Common myeloid progenitor, CD34-positive (primary cell): ENCODE data around the gene SOCS7.
A peak's percentile ranks its signal among the peaks of the same experiment; 100 is the strongest.

Source experiments
- CTCF ChIA-PET: fragments of 350-600 bp; sonication (Branson Sonifier 250); formaldehyde crosslinking; loops from one replicate; lab custom pipeline; 2021; ENCODE audit warnings: antibody characterized with exemption; lab: Charles Lee
- POLR2A ChIA-PET: fragments of 350-600 bp; sonication (Branson Sonifier 250); formaldehyde crosslinking; loops from one replicate; lab custom pipeline; 2021; ENCODE audit warnings: antibody characterized with exemption; lab: Charles Lee
- DNase-seq, 3 donors: peaks; one replicate each; pipeline versions ENCODE4 v3.0.0 to v3.0.0-alpha.2; 2013
- H3K27ac ChIP-seq, 2 experiments: 1 replicate in 1 of 2; 2 replicates in 1 of 2; pipeline ENCODE4 v1.7.0; 2013; ENCODE audit warnings: inconsistent platforms in 2 of 2, low read length in 2 of 2, mild to moderate bottlenecking in 2 of 2, low read depth in 1 of 2, moderate library complexity in 1 of 2; ENCODE audit not compliant: severe bottlenecking in 2 of 2, insufficient read depth in 1 of 2, poor library complexity in 1 of 2
- H3K27me3 ChIP-seq, 5 experiments: replicated peaks in 2 of 5; 1 replicate in 3 of 5; 2 replicates in 2 of 5; pipeline versions ENCODE4 v1.6.1 to v1.7.0; 2013; ENCODE audit warnings: low read length in 4 of 5, mild to moderate bottlenecking in 2 of 5, moderate library complexity in 2 of 5, inconsistent platforms in 1 of 5; ENCODE audit not compliant: insufficient read depth in 5 of 5, control insufficient read depth in 4 of 5
- H3K36me3 ChIP-seq, 4 experiments: 1 replicate in 2 of 4; 2 replicates in 2 of 4; pipeline versions ENCODE4 v1.6.1 to v1.7.0; 2013; ENCODE audit warnings: low read length in 3 of 4, control low read depth in 1 of 4, mild to moderate bottlenecking in 1 of 4; ENCODE audit not compliant: control insufficient read depth in 4 of 4, insufficient read depth in 4 of 4
- H3K4me1 ChIP-seq, 4 experiments: 1 replicate in 3 of 4; 2 replicates in 1 of 4; pipeline versions ENCODE4 v1.6.1 to v1.7.1; 2013; ENCODE audit warnings: low read length in 3 of 4, mild to moderate bottlenecking in 3 of 4, control low read depth in 1 of 4, inconsistent platforms in 1 of 4, moderate library complexity in 1 of 4; ENCODE audit not compliant: control insufficient read depth in 4 of 4, insufficient read depth in 4 of 4; ENCODE audit errors: control extremely low read depth in 1 of 4
- H3K4me3 ChIP-seq, 7 experiments: 1 replicate in 4 of 7; 2 replicates in 3 of 7; pipeline versions ENCODE4 v1.5.1 to v1.7.0; 2013; ENCODE audit warnings: mild to moderate bottlenecking in 7 of 7, low read length in 6 of 7, moderate library complexity in 6 of 7, inconsistent platforms in 2 of 7, low read depth in 2 of 7, control low read depth in 1 of 7; ENCODE audit not compliant: insufficient read depth in 4 of 7, control insufficient read depth in 1 of 7; ENCODE audit errors: extremely low read depth in 1 of 7
- H3K9me3 ChIP-seq, 5 experiments: 1 replicate in 4 of 5; 2 replicates in 1 of 5; pipeline versions ENCODE4 v1.6.1 to v1.7.1; 2013; ENCODE audit warnings: low read length in 4 of 5, mild to moderate bottlenecking in 2 of 5, inconsistent platforms in 1 of 5, low read depth in 1 of 5, moderate library complexity in 1 of 5; ENCODE audit not compliant: control insufficient read depth in 4 of 5, insufficient read depth in 2 of 5; ENCODE audit errors: control extremely low read depth in 1 of 5
- WGBS: methylation state at CpG from one replicate; pipeline ENCODE4 v1.1.5; 2013; ENCODE audit not compliant: insufficient coverage; 5-methylcytosine and 5-hydroxymethylcytosine counted together

The SOCS7 gene

DNA sequence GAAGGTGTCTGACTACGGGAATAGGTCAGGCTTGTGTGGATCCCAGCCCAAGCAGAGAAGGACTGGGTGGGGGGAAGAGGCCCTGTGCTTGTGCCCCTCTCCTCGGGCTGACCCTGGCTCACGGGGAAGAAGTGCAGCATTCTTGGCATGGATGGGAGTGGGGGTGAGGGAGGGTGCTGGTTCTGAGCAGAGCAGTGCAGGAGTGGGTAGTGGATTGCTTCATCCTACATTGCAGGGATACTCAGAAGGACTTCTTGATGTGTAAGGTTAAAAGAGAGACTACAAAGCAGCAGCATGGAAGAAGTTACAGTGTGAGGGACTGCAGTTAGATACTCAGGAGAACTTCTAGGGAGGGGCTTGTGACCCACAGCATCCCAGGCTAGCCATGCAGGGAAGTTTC, 78.7 kb downstream of the SOCS7 start:
- CTCF ChIA-PET, result interaction anchor here (1.2 to 3.2 kb wide), 2 partner anchors 10 to 12 kb away, joined by 3 to 23 read pairs; no protein-coding TSS in a partner anchor

DNA sequence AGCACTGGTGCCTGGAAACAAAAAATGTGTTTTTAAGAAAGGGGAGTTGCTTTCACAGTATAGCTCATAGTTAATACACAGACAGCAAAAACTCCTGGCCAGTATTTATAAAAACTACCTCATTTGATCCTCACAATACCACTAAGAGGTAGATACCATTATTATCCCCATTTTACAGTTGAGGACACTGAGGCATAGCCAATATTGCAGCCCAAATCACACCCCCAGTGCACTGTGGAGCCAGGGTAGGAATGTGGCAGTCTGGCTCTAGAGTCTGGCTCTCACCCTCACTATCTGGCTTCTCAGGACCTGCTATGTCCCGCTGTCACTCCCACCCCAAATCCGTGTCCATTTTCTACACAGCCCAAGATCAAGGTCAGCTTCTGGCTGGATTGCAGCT, 79.2 kb downstream of the SOCS7 start:
- POLR2A ChIA-PET, result no interaction called here
- CTCF ChIA-PET, result interaction anchor here (3.2 kb wide), 1 partner anchor 11 kb away, joined by 23 read pairs; no protein-coding TSS in a partner anchor

More for the DNA sequence above, 78.7 kb downstream of the SOCS7 start:
- POLR2A ChIA-PET, result no interaction called here
- no peak for DNase-seq
- 80% methylated on average over 2 of the region's 3 CpGs for WGBS
- Histone ChIP-seq H3K4me1 (peaks cover 3 to 43% (median 41%) of the 10 kb centered on the region in 4 experiments), H3K9me3 (no peaks in the 10 kb centered on the region), H3K36me3 (peaks cover 0 to 1% (median 0%) of the 10 kb centered on the region in 4 experiments), H3K27ac (no peak overlapping the region), H3K27me3 (no peaks in the 10 kb centered on the region), H3K4me3 (peak overlapping the region in 2 of 7 experiments; percentile 1 to 85)

DNA sequence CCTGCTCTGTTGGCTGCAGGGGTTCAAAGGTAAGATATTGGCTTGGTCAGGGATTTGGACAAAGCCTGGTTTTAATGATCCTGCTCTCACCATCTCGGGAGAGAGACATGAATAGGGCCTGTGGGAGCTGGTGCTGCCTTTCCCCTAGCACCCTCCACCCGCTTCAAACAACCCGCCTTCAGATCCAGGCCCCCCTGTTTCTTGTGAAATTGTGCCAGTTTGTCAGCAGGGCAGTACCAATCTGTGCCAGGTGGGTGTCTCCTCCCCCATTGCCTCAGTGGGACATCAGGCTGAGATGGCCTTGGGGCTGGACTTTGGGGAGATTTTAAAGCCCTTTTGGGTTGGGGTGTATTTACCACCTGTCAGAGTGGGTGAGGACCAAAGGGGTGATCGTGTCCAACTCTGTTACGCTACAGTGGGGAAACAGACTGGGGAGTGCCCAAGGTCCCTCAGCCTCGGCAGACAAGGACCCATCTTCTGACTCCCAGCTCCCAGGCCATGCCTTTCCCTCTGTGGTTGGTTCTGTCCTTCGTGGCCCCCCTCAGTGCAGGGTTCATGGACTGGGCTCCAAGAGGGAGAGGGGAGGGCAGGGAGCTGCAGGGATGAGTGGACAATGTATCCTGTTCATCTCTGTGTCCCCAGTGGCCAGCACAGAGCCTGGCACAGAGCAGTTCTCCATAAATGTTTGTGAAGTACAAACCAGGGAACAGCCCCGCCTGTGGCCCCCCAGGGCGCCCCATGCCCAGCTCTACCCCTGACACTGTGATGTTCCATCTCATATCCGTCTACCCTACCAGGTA, 79.9 kb downstream of the SOCS7 start:
- no peak overlapping the region for H3K4me3 ChIP-seq
- no peaks in the 10 kb centered on the region for H3K27me3 ChIP-seq
- H3K4me1 ChIP-seq, result peaks cover 3 to 32% (median 31%) of the 10 kb centered on the region in 4 experiments
- H3K36me3 ChIP-seq, result peaks cover 0 to 1% (median 0%) of the 10 kb centered on the region in 4 experiments
- no peak overlapping the region for H3K27ac ChIP-seq
- POLR2A ChIA-PET, result interaction anchor here (1.2 kb wide), 1 partner anchor 21 kb away, joined by 5 read pairs; no protein-coding TSS in a partner anchor
- CTCF ChIA-PET, result interaction anchor here (1.6 to 3.2 kb wide), 2 partner anchors 8 to 11 kb away, joined by 8 to 23 read pairs; no protein-coding TSS in a partner anchor
- H3K9me3 ChIP-seq, result no peaks in the 10 kb centered on the region
- no peak for DNase-seq
- 98% methylated on average over 8 of the region's 10 CpGs for whole genome bisulfite sequencing

More for the DNA sequence above, 79.2 kb downstream of the SOCS7 start:
- Histone ChIP-seq H3K27me3 (no peaks in the 10 kb centered on the region), H3K9me3 (no peaks in the 10 kb centered on the region), H3K4me1 (peaks cover 3 to 38% (median 36%) of the 10 kb centered on the region in 4 experiments), H3K27ac (no peak overlapping the region), H3K4me3 (no peak overlapping the region), H3K36me3 (peaks cover 0 to 1% (median 0%) of the 10 kb centered on the region in 4 experiments)
- no peak for DNase-seq
- WGBS, result 100% methylated on average over 2 of the region's 2 CpGs

DNA sequence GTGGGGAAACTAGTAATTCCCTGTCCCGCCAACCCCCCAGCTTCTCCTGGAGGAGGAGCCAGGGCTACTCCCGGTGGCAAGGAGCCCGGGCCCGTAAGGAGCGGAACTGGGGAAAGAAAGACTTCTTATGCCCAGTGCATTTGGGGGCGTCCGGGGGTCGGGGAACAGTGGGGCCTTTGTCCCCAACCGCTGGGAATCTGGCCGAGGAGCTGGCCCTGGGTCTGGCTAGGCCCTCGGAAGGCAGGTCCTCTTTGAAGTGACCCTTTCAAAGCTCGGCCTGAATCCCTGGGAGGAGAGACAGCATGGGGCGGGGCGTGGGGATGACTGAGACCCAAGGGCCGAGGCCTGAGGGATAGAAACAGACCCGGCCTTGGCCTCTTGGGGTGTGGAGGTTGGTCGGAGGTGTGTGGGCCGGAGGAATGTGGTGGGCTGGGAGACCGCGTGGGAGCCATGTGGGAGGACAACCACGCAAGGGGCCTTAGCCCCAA, 82.6 kb downstream of the SOCS7 start:
- Histone ChIP-seq H3K27ac (no peak overlapping the region), H3K4me3 (no peak overlapping the region)
- CTCF ChIA-PET, result interaction anchor here (0.6 to 1.2 kb wide), 5 partner anchors 10 to 148 kb away, joined by 3 to 10 read pairs (median 3); no protein-coding TSS in a partner anchor

DNA sequence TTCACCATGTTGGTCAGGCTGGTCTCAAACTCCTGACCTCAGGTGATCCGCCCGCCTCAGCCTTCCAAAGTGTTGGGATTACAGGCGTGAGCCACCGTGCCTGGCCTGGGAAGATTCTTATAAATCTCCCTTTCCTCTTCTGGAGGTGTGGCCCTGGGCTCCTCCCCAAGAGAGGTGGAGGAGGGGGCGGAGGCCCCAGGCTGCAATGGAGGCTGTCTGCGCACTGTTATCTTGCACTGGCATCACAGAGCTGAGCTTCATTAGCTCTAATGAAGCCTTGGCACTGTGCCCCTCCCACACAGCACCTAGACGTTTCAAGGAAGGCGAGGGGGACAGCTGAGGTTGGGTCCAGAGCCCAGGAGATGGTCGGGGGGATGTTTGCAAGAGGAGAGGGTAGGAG, 84.2 kb downstream of the SOCS7 start:
- ChIA-PET CTCF (interaction anchor here (2.2 kb wide), 1 partner anchor 9 kb away, joined by 6 read pairs; no protein-coding TSS in a partner anchor), POLR2A (no interaction called here)
- peaks cover 0 to 2% (median under 1%) of the 10 kb centered on the region in 4 experiments for H3K4me1 ChIP-seq

More for the DNA sequence above, 82.6 kb downstream of the SOCS7 start:
- POLR2A ChIA-PET, result no interaction called here
- Histone ChIP-seq H3K36me3 (peaks cover 0 to 1% (median 0%) of the 10 kb centered on the region in 4 experiments), H3K27me3 (no peaks in the 10 kb centered on the region), H3K9me3 (no peaks in the 10 kb centered on the region), H3K4me1 (peaks cover 0 to 14% (median 12%) of the 10 kb centered on the region in 4 experiments)
- WGBS, result 95% methylated on average over 18 of the region's 21 CpGs
- DNase-seq, result no peak

DNA sequence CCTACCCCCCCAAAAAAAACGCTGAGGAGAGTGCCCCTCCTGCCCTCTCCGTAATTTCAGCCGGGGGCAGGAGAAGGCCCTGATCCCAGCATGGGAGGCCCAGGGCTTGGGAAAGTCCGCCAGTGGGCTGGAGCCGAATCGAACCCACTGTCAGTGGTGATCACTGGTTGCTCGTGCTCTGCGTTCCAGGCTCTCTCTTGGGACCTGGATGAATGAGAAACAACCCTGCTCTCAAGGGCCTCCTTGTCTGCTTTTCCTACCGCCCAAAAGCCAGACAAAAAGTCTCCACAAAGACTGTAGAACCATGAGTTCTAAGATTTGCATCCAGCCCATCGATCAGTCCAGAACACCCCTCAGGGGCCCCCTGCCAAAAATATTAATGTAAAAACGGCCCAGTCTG, 84.7 kb downstream of the SOCS7 start:
- Histone ChIP-seq H3K36me3 (peaks cover 0 to 8% (median under 1%) of the 10 kb centered on the region in 4 experiments), H3K9me3 (no peaks in the 10 kb centered on the region), H3K4me1 (peaks cover 0 to 8% (median 2%) of the 10 kb centered on the region in 4 experiments), H3K4me3 (no peak overlapping the region), H3K27ac (no peak overlapping the region), H3K27me3 (no peaks in the 10 kb centered on the region)
- ChIA-PET POLR2A (no interaction called here), CTCF (interaction anchor here (2.2 kb wide), 1 partner anchor 9 kb away, joined by 6 read pairs; no protein-coding TSS in a partner anchor)
- WGBS, result 85% methylated on average over 10 of the region's 11 CpGs
- no peak for DNase-seq

More for the DNA sequence above, 84.2 kb downstream of the SOCS7 start:
- no peaks in the 10 kb centered on the region for H3K9me3 ChIP-seq
- no peak overlapping the region for H3K4me3 ChIP-seq
- no peaks in the 10 kb centered on the region for H3K27me3 ChIP-seq
- DNase-seq, result no peak
- 93% methylated on average over 4 of the region's 9 CpGs for WGBS
- H3K27ac ChIP-seq, result no peak overlapping the region
- H3K36me3 ChIP-seq, result peaks cover 0 to 8% (median under 1%) of the 10 kb centered on the region in 4 experiments
